ENCODE measurements around the gene GPATCH1. TPM values are rescaled to one million over a fixed set of nuclear protein-coding genes. Genes with fewer than 3 reads are reported as not detected.

GPATCH1 gene
- total and polyA plus RNA-seq, 9 of the 15 experiments (the other 6 are each of a cell fraction or from before 2014, with no cell fraction given) = 3.7 to 9.7 (median 7.7) TPM

DNA sequence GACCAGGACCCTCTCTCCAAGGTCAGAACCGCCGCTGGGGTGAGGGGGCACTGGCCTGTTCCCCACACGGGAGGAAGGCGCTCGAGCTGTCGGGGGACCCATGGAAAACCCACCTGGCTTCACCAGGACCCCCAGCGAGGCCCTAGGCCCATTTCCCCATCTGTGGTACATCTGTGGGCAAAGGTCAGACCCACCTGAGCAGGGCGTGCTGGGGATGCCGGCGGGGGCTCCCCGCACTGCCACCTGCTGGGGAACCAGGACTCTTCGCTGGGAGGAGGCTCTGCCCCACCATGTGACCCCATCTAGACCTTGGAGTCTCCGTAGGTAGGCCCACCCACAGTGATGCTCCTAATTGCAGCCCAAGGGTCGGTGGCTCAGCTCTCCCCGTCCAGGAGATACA, 51.4 kb downstream of the GPATCH1 start (continued):
- TF ChIP-seq, protein P1, sequence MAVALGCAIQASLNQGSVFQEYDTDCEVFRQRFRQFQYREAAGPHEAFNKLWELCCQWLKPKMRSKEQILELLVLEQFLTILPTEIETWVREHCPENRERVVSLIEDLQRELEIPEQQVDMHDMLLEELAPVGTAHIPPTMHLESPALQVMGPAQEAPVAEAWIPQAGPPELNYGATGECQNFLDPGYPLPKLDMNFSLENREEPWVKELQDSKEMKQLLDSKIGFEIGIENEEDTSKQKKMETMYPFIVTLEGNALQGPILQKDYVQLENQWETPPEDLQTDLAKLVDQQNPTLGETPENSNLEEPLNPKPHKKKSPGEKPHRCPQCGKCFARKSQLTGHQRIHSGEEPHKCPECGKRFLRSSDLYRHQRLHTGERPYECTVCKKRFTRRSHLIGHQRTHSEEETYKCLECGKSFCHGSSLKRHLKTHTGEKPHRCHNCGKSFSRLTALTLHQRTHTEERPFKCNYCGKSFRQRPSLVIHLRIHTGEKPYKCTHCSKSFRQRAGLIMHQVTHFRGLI (CRISPR knock-in tag; IDR thresholded peaks at IDR 0.05) = no peak
- TF ChIP-seq, protein P2, sequence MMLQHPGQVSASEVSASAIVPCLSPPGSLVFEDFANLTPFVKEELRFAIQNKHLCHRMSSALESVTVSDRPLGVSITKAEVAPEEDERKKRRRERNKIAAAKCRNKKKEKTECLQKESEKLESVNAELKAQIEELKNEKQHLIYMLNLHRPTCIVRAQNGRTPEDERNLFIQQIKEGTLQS (IDR thresholded peaks at IDR 0.05) = no peak
- TF ChIP-seq, protein P2 (CRISPR knock-in tag; conservative IDR thresholded peaks at IDR 0.05) = no peak
- TF ChIP-seq, protein P3, sequence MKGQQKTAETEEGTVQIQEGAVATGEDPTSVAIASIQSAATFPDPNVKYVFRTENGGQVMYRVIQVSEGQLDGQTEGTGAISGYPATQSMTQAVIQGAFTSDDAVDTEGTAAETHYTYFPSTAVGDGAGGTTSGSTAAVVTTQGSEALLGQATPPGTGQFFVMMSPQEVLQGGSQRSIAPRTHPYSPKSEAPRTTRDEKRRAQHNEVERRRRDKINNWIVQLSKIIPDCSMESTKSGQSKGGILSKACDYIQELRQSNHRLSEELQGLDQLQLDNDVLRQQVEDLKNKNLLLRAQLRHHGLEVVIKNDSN (CRISPR knock-in tag; IDR thresholded peaks at IDR 0.05) = 0 out of 2 replicates have a peak, but pooled peaks have one; percentile 21
- no peak for TF ChIP-seq EHMT2 (IDR thresholded peaks at IDR 0.05)
- TF ChIP-seq SRSF1 (IDR thresholded peaks at IDR 0.05; ENCODE audit: low read depth, low read length) = no peak
- 0 out of 4 replicates have a peak, but pooled peaks of 1 of the 2 experiments have one; percentile 5 for TF ChIP-seq RAD21 (CRISPR knock-in tag; conservative IDR thresholded peaks at IDR 0.05 in 1 of 2, IDR thresholded peaks at IDR 0.05 in 1 of 2)
- no peak for TF ChIP-seq TGIF2 (CRISPR knock-in tag; IDR thresholded peaks at IDR 0.05)
- TF ChIP-seq, protein P4, sequence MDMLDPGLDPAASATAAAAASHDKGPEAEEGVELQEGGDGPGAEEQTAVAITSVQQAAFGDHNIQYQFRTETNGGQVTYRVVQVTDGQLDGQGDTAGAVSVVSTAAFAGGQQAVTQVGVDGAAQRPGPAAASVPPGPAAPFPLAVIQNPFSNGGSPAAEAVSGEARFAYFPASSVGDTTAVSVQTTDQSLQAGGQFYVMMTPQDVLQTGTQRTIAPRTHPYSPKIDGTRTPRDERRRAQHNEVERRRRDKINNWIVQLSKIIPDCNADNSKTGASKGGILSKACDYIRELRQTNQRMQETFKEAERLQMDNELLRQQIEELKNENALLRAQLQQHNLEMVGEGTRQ (CRISPR knock-in tag; IDR thresholded peaks at IDR 0.05) = peak; percentile 40
- no peak for TF ChIP-seq KAT8 (IDR thresholded peaks at IDR 0.05; ENCODE audit: low read depth)
- TF ChIP-seq, protein P5, sequence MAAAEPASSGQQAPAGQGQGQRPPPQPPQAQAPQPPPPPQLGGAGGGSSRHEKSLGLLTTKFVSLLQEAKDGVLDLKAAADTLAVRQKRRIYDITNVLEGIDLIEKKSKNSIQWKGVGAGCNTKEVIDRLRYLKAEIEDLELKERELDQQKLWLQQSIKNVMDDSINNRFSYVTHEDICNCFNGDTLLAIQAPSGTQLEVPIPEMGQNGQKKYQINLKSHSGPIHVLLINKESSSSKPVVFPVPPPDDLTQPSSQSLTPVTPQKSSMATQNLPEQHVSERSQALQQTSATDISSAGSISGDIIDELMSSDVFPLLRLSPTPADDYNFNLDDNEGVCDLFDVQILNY (CRISPR knock-in tag; IDR thresholded peaks at IDR 0.05) = no peak

Data from K562 (cell line).